Ishikawa (cell line): ENCODE measurements around the gene BTNL3.

Experiments used
- CEBPB ChIP-seq: IDR thresholded peaks from 2 replicates; pipeline ENCODE4 v1.6.1; 2012
- CREB1 ChIP-seq: IDR thresholded peaks from 2 replicates; pipeline ENCODE4 v1.6.1; 2012; ENCODE audit warnings: low read depth
- EP300 ChIP-seq: IDR thresholded peaks from 2 replicates; pipeline ENCODE4 v1.6.1; 2012; ENCODE audit warnings: borderline replicate concordance
- FOXM1 ChIP-seq: IDR thresholded peaks from 2 replicates; pipeline ENCODE4 v1.6.1; 2012; ENCODE audit warnings: low read depth, borderline replicate concordance
- MAX ChIP-seq: IDR thresholded peaks from 2 replicates; pipeline ENCODE4 v1.6.1; 2012
- NFIC ChIP-seq: IDR thresholded peaks from 2 replicates; pipeline ENCODE4 v1.6.1; 2012
- RAD21 ChIP-seq: IDR thresholded peaks from 2 replicates; pipeline ENCODE4 v1.6.1; 2012; ENCODE audit warnings: low read depth
- REST ChIP-seq: IDR thresholded peaks from 2 replicates; pipeline ENCODE4 v1.6.1; 2012; ENCODE audit warnings: low read depth, mild to moderate bottlenecking
- TCF12 ChIP-seq: IDR thresholded peaks from 2 replicates; pipeline ENCODE4 v1.6.1; 2012; ENCODE audit warnings: low read depth
- TEAD4 ChIP-seq: IDR thresholded peaks from 2 replicates; pipeline ENCODE4 v1.6.1; 2012
- YY1 ChIP-seq: IDR thresholded peaks from 2 replicates; pipeline ENCODE4 v1.6.1; 2012; ENCODE audit warnings: low read depth
- ZBTB7A ChIP-seq: IDR thresholded peaks from 2 replicates; pipeline ENCODE4 v1.6.1; 2012; ENCODE audit warnings: low read depth

GRCh38 chr5:181047921-181048320 is 59.3 kb downstream of the BTNL3 start:
- TF ChIP-seq REST (no peak), YY1 (no peak), CEBPB (no peak), MAX (no peak), ZBTB7A (no peak), CREB1 (no peak), TEAD4 (no peak), RAD21 (no peak), EP300 (no peak), TCF12 (no peak), FOXM1 (no peak), NFIC (no peak)
